Inferior parietal cortex (tissue), 1 donor: ENCODE data around the gene LIMCH1.
A peak's percentile ranks its signal among the peaks of the same experiment; 100 is the strongest.
"Not testable (repeated sequence)": the region's sequence is repeated elsewhere in the genome, so short reads cannot be mapped to it uniquely, and the experiment has no call there.

ENCODE experiments used
- DNase-seq: peaks from one replicate; pipeline ENCODE4 v3.0.0-alpha.2; 2016; ENCODE audit errors: extremely low spot score

LIMCH1 gene, protein sequence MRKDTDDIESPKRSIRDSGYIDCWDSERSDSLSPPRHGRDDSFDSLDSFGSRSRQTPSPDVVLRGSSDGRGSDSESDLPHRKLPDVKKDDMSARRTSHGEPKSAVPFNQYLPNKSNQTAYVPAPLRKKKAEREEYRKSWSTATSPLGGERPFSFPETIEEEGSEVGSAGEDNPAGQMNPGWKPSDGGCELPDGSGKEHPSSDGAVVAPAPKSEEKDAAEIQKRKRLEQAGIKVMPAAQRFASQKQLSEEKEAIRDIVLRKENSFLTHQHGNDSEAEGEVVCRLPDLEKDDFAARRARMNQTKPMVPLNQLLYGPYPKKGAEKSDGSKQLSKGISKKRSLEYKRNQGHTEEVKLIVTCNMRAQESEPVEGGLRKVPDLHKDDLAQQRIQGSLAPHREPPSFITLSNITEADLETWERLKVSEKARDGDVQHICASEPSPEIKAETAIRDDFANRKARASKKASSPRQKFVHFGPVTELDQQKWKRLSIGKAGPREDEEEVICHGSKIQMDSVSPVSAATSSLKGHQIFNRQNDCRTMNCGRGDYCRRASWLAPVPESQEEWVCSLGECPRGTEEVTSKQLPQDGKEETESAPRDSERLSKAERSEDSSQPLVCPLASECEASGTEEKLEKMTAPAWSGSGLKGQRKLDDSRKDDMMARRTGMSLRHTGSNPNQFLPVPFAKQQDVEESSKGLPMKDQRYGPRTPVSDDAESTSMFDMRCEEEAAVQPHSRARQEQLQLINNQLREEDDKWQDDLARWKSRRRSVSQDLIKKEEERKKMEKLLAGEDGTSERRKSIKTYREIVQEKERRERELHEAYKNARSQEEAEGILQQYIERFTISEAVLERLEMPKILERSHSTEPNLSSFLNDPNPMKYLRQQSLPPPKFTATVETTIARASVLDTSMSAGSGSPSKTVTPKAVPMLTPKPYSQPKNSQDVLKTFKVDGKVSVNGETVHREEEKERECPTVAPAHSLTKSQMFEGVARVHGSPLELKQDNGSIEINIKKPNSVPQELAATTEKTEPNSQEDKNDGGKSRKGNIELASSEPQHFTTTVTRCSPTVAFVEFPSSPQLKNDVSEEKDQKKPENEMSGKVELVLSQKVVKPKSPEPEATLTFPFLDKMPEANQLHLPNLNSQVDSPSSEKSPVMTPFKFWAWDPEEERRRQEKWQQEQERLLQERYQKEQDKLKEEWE (N-terminal part only)

GRCh38 chr4:41538017-41538733, at the start of gene LIMCH1:
TSS of gene LIMCH1 (plus strand) at chr4:41538157. CDS start at chr4:41605996, 67,839 bp downstream.
- DNase-seq = no peak

DNA sequence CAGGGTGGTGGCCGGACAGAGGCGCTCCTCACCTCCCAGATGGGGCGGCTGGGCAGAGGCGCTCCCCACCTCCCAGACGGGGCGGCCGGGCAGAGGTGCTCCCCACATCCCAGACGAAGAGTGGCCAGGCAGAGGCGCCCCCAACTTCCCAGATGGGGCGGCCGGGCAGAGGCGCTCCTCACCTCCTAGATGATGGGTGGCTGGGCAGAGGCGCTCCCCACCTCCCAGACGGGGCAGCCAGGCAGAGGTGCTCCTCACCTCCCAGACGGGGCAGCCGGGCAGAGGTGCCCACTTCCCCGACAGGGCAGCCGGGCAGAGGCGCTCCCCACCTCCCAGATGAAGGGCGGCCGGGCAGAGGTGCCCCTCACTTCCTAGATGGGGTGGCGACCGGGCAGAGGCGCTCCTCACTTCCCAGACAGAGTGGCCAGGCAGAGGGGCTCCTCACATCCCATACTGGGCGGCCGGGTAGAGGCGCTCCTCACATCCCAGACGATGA, 46.8 kb upstream of the LIMCH1 start:
- not testable (repeated sequence) for DNase-seq

DNA sequence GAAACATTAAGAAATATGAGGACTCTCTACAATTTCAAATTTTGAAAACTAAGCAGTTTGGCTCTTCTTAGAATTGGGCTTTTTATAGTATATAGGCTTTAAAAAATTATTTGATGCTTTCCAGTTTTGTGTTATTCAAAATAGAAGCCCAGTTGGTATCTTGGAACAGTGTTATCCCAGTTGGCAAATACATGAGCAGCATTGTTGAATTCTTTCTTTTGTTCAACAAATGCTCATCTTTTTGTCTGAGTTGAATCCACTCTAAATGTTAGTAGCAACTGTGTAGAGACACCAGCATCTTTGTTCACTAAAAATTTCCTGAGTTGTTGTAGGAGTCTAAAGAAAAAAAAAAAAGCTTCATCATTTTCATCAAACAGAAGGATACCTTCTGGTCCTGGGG, 41.0 kb upstream of the LIMCH1 start:
- no peak for DNase-seq

DNA sequence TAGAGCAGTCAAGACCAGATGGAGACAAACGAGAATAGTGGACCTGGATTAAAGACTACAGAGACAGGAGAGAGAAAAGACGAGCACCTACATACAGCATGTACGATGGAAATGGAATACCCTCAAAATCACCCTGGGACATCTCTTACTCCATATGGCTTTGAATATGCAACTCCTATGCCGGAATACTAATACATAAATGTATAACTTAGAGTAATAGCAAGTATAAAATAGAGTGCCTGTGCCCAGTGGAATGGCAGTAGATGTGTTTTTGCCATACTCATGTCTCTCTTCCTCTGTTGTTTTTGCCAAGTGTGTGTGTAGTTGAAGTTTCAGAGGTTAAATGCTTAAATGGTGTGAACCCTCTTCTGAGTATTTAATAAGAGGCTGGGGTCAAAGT, 39.8 kb upstream of the LIMCH1 start:
- DNase-seq = no peak

GRCh38 chr4:41504167-41504818, 33.7 kb upstream of the LIMCH1 start:
- DNase-seq = no peak

DNA sequence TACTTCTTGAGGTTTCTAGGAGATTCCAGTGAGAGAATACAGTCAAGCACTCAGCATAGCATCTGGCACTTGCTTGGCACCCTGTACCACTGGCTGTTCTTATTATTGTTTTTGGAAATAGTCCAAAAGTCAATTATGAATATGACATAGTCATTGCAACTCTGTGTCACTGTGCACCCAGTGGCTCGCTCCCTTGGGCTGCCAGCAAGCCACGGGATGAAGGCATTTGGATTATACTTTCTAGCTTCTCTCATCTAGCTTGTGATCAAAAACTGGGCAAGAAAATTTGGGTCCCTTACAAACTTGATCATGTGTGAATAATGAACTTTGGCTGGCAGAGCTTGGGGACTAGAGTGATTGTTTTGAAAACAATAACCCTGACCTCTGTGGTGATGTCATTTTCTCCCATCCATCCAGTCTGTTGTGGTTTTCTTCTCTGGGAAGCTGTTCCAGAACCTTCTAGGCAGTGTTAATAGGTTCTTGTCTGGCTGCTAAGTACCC, 32.7 kb upstream of the LIMCH1 start:
- peak; percentile 65 for DNase-seq

GRCh38 chr4:41506130-41506529, 31.8 kb upstream of the LIMCH1 start:
- DNase-seq = no peak

DNA sequence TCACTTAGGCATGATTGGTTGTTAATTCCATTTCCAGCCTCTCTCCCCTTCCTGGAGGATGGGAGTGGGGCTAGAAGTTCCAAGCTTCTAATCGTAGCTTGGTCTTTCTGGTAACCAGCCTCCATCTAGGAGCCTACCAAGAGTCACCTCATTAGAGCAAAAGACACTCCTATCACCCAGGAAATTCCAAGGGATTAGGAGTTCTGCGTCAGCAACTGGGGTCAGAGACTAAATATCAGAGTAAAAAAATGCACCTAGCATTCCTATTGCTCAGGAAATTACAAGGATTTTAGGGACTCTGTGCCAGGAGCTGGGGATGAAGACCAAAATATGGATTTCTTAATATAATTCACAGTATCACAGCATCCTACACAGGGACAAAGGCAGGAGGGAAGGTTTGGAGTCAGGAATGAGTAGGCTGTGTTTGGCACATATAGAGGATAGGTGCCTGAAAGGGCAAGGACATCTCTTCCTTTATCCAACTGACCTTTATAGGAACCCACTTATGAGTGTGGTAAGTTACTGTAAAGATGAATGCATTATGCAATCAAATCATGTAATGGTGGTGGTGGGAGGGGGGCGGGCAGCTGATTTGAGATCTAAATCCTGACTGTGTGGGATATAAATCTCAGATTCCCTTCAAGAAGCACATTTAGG, 30.5 kb upstream of the LIMCH1 start:
- DNase-seq = no peak

GRCh38 chr4:41509451-41509866, 28.5 kb upstream of the LIMCH1 start:
- peak; percentile 50 for DNase-seq

DNA sequence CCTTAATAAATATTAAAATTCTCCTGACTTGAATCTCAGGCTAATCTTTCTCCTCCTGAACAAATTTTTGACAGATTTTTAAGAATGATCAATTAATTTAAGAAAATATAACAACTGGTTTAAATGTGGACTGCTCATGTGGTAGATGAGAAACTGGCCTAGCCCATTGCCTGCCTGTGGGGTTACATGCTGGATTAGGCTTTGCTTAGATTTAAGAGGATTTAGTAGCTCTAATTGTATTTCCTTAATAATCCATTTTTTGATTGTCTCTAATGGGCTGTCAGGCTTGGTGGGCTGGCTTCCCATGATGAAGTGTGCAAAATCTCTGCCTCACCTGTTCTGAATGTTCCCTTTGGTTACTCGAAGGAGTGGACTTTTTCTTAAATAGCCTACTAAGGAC, 27.8 kb upstream of the LIMCH1 start:
- no peak for DNase-seq

- DNase-seq = no peak
Measured at GRCh38 chr4:41512136-41512535, 25.8 kb upstream of the LIMCH1 start.

GRCh38 chr4:41512596-41512995, 25.4 kb upstream of the LIMCH1 start:
- DNase-seq = no peak

- DNase-seq = no peak
Measured at GRCh38 chr4:41514169-41514568, 23.8 kb upstream of the LIMCH1 start.

- DNase-seq = no peak
Measured at GRCh38 chr4:41514766-41515481, 23.0 kb upstream of the LIMCH1 start.

DNA sequence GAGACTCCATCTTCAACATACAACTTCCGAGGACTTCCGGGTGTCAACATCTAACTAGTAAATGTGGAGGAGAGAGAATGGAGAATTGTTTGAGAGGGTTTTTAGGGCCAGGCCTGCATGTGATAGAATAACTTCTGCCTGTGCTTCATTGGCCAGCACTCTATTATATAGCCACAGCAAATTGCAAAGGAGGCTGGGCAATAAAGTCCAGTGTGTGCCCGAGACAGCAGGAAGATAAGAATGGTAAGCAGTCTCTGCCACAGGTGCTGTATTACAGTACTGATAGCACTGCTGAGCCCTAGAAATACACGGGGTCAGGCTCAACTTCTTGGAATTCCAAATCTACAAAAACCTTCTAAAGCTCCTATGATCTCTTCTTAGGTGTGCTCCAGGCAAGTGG, 20.8 kb upstream of the LIMCH1 start:
- DNase-seq = no peak

- no peak for DNase-seq
Measured at GRCh38 chr4:41517747-41518146, 20.2 kb upstream of the LIMCH1 start.

- no peak for DNase-seq
Measured at GRCh38 chr4:41524425-41524824, 13.5 kb upstream of the LIMCH1 start.

- DNase-seq = no peak
Measured at GRCh38 chr4:41525129-41525528, 12.8 kb upstream of the LIMCH1 start.

DNA sequence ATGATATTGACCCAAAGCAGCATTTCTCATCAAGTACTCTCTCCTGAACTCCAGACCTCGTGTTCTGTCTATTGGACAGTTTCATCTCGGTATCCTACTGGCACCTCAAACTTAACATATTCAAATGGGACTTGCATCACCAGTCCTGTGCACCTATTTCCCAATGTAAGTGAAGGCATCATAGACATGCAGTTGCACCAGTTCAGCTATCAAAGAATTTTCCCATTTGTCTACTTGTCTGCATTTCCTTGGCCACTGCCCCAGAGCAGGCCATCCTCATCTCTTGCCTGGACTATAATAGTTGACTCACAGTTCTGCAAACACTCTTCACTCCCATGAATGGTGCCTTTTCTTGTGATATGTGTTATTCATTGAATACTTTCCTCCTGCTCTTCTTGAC, 11.3 kb upstream of the LIMCH1 start:
- no peak for DNase-seq
